Measurements from ENCODE around the gene KCNMB2.

Gene KCNMB2

DNA sequence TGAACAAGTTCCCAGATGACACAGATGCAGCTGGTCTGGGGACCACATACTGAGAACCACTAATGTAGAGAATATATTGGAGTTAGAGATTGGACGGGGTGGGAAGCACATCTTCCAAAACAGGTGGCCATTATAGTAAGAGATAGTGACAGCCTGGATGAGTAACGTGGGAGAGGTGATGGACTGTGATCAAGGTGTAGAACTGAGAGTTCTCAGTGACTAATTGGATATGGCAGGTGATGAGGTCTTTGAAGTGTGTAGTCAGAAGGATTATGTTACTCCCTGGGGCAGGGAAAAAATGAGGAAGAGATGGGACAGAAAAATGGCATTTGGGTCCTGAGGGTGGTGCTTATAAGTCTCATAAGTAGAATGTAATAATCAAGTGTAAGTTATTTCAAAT lies 66.6 kb downstream of the KCNMB2 start:
- H3K4me3 ChIP-seq (ENCODE audit: low read depth, low read length): no peak overlapping the region
- no peak overlapping the region for H3K27ac ChIP-seq
- DNase-seq: no peak
- no peaks in the 10 kb centered on the region for H3K36me3 ChIP-seq
- TF ChIP-seq, protein P1, sequence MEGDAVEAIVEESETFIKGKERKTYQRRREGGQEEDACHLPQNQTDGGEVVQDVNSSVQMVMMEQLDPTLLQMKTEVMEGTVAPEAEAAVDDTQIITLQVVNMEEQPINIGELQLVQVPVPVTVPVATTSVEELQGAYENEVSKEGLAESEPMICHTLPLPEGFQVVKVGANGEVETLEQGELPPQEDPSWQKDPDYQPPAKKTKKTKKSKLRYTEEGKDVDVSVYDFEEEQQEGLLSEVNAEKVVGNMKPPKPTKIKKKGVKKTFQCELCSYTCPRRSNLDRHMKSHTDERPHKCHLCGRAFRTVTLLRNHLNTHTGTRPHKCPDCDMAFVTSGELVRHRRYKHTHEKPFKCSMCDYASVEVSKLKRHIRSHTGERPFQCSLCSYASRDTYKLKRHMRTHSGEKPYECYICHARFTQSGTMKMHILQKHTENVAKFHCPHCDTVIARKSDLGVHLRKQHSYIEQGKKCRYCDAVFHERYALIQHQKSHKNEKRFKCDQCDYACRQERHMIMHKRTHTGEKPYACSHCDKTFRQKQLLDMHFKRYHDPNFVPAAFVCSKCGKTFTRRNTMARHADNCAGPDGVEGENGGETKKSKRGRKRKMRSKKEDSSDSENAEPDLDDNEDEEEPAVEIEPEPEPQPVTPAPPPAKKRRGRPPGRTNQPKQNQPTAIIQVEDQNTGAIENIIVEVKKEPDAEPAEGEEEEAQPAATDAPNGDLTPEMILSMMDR (IDR thresholded peaks at IDR 0.05; ENCODE audit: low read depth, low read length): no peak
- H3K27me3 ChIP-seq (ENCODE audit: insufficient read depth, low read depth, severe bottlenecking): no peaks in the 10 kb centered on the region
- H3K9me3 ChIP-seq (ENCODE audit: severe bottlenecking): no peaks in the 10 kb centered on the region

DNA sequence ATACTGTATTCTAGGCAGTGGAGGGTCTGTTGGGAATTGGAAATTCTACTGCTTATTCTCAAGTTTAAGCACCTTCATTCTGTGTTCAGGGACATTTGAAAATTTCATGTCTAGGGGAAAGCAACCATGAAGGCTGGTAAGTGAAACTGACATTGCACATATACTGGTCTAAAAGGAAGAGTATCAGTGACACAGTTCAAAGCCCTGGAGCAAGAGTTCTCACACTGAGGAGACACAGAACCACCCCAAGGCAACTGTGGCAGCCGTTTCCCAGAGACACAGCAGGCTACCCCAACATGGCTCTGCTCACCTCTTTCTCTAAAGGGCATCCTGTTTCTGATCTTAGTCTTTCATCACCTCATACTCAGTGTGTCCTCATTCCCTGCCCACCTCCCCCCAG lies 67.5 kb downstream of the KCNMB2 start:
- H3K27ac ChIP-seq: no peak overlapping the region
- H3K4me3 ChIP-seq (ENCODE audit: low read depth, low read length): no peak overlapping the region
- no peak for DNase-seq
- no peaks in the 10 kb centered on the region for H3K36me3 ChIP-seq
- no peaks in the 10 kb centered on the region for H3K9me3 ChIP-seq (ENCODE audit: severe bottlenecking)
- no peaks in the 10 kb centered on the region for H3K27me3 ChIP-seq (ENCODE audit: insufficient read depth, low read depth, severe bottlenecking)
- TF ChIP-seq, protein P1 (IDR thresholded peaks at IDR 0.05; ENCODE audit: low read depth, low read length): no peak

DNA sequence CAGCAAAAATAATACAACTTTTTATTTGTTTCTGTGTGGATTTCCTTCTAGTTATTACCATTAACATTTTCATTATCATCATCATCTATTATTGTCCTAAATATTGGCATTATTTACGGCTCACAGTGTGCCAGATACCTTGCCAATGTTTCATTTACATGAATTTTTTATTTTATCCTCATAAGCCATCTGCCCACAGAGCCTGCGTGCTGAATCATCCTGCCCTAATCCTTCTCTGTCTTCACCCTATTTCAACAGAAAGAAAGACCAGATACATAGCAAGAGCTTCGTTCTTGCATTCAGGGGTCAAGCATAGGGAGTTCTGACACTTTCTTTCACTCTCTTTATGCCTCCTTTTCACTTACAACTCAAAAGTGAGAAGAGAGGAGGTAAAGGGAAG lies 82.0 kb downstream of the KCNMB2 start:
- no peaks in the 10 kb centered on the region for H3K36me3 ChIP-seq
- H3K27me3 ChIP-seq (ENCODE audit: insufficient read depth, low read depth, severe bottlenecking): no peaks in the 10 kb centered on the region
- H3K27ac ChIP-seq: no peak overlapping the region
- no peak overlapping the region; the same call in 1 of the 2 replicates for H3K4me3 ChIP-seq (ENCODE audit: low read depth, low read length)
- TF ChIP-seq, protein P1 (IDR thresholded peaks at IDR 0.05; ENCODE audit: low read depth, low read length): no peak
- H3K9me3 ChIP-seq (ENCODE audit: severe bottlenecking): no peaks in the 10 kb centered on the region
- DNase-seq: no peak

DNA sequence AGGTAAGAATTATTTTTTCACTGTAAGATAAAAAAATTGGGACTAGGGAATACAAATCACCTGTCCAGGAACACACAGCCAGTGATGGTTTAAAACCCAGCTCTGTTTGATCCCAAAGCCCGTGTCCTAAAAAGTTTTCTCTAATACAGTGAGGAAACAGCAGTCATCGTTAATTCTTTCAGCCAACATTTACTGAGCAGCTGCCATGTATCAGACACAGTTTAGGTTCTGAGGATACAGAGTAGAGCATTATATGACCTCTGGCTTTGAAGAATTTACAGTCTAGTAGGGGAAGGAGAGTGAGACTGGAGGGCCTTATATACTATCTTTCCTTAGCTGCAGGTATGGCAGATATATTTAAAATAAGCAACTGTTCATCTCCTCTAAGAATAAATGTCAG lies 82.7 kb downstream of the KCNMB2 start:
- DNase-seq: no peak
- no peaks in the 10 kb centered on the region for H3K27me3 ChIP-seq (ENCODE audit: insufficient read depth, low read depth, severe bottlenecking)
- H3K4me3 ChIP-seq (ENCODE audit: low read depth, low read length): no peak overlapping the region
- TF ChIP-seq, protein P1 (IDR thresholded peaks at IDR 0.05; ENCODE audit: low read depth, low read length): no peak
- no peak overlapping the region for H3K27ac ChIP-seq
- no peaks in the 10 kb centered on the region for H3K9me3 ChIP-seq (ENCODE audit: severe bottlenecking)
- H3K36me3 ChIP-seq: no peaks in the 10 kb centered on the region

DNA sequence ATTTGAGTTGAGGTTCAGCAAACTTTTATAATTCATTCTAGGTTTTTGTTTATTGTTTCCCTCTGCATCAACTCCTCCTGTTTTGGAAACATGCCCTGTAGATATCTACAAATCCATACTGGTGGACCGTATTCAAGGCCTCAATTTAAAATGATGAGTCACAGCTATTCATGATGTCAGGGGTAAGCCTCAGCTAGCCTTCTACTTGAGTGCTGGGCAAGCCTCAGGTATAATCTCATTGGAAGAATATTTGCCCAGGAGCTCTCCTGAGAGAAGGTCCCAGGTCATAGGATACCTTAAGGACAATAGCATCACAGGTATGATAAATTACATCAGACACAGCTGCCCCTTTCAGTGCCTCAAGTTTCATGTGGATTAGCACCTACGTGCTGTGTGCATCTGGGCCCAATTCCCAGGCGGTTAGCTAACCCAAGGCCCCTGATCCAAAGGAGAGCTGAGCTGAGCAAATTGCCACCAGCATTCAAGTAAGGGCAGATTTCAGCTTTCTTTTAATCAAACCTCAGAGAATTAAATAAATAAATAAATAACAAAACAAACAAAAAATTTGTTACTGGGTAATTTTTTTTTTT lies 87.5 kb downstream of the KCNMB2 start:
- H3K27me3 ChIP-seq (ENCODE audit: insufficient read depth, low read depth, severe bottlenecking): no peaks in the 10 kb centered on the region
- no peak overlapping the region for H3K4me3 ChIP-seq (ENCODE audit: low read depth, low read length)
- no peak for DNase-seq
- TF ChIP-seq, protein P1 (IDR thresholded peaks at IDR 0.05; ENCODE audit: low read depth, low read length): no peak
- no peaks in the 10 kb centered on the region for H3K9me3 ChIP-seq (ENCODE audit: severe bottlenecking)
- no peaks in the 10 kb centered on the region for H3K36me3 ChIP-seq
- no peak overlapping the region for H3K27ac ChIP-seq

DNA sequence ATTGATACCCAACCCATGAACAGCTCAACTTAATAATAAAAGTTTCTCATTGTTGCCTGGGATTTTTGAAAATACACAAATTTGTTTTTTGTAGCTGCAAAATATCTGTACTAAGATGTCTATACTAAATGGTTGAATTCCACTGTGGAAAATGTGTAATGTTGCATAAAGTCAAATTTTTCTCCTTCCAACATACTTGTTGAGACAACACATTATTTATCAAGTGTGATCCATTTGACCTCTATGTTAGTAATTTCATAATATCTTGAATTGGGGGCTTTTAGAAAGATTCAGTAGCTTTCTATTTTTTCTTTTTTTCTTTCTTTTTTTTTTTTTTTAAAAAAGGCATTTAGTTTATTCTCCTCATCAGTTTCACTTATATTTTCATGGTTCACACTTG lies 88.0 kb downstream of the KCNMB2 start:
- TF ChIP-seq, protein P1 (IDR thresholded peaks at IDR 0.05; ENCODE audit: low read depth, low read length): no peak
- Histone ChIP-seq H3K36me3 (no peaks in the 10 kb centered on the region), H3K27me3 (ENCODE audit: insufficient read depth, low read depth, severe bottlenecking) (no peaks in the 10 kb centered on the region), H3K4me3 (ENCODE audit: low read depth, low read length) (no peak overlapping the region), H3K27ac (no peak overlapping the region), H3K9me3 (ENCODE audit: severe bottlenecking) (no peaks in the 10 kb centered on the region)
- DNase-seq: no peak

All from WERI-Rb-1 (cell line).